GM18511 (cell line): ENCODE data around the gene TIMMDC1.
A peak's percentile ranks its signal among the peaks of the same experiment; 100 is the strongest.
"Not testable (repeated sequence)": the region's sequence is repeated elsewhere in the genome, so short reads cannot be mapped to it uniquely, and the experiment has no call there.

Experiments
- ATAC-seq: cut with Tn5 transposase; IDR thresholded peaks from one replicate; pipeline ENCODE4 v1.9.1; 2021; ENCODE audit warnings: mild to moderate bottlenecking, moderate library complexity; ENCODE audit not compliant: unreplicated experiment

Gene TIMMDC1

GRCh38 chr3:119553823-119554415, 55.6 kb downstream of the TIMMDC1 start:
- no peak for ATAC-seq

GRCh38 chr3:119555309-119555735, 57.0 kb downstream of the TIMMDC1 start:
- ATAC-seq = no peak

- ATAC-seq = no peak
Measured at GRCh38 chr3:119555929-119556328, 57.6 kb downstream of the TIMMDC1 start.

GRCh38 chr3:119557192-119557876, 59.0 kb downstream of the TIMMDC1 start:
- no peak for ATAC-seq

- no peak for ATAC-seq
Measured at GRCh38 chr3:119557877-119558269, 59.5 kb downstream of the TIMMDC1 start.

- ATAC-seq = no peak
Measured at GRCh38 chr3:119558626-119559317, 60.4 kb downstream of the TIMMDC1 start.

GRCh38 chr3:119559441-119559963, 61.2 kb downstream of the TIMMDC1 start, which contains the start of gene CD80:
CD80 (minus strand) TSS chr3:119559614; CDS start chr3:119557728, 1,886 bp downstream.
- ATAC-seq = peak; percentile 60

- no peak for ATAC-seq
Measured at GRCh38 chr3:119560160-119560559, 61.8 kb downstream of the TIMMDC1 start.

GRCh38 chr3:119562307-119562961, 64.1 kb downstream of the TIMMDC1 start:
- peak; percentile 76 for ATAC-seq

GRCh38 chr3:119563334-119563733, 65.0 kb downstream of the TIMMDC1 start:
- not testable (repeated sequence) for ATAC-seq

- ATAC-seq = no peak
Measured at GRCh38 chr3:119569156-119569555, 70.8 kb downstream of the TIMMDC1 start.

GRCh38 chr3:119570229-119570628, 71.9 kb downstream of the TIMMDC1 start:
- peak; percentile 68 for ATAC-seq

- ATAC-seq = no peak
Measured at GRCh38 chr3:119571230-119571629, 72.9 kb downstream of the TIMMDC1 start.

GRCh38 chr3:119571688-119572087, 73.3 kb downstream of the TIMMDC1 start:
- no peak for ATAC-seq
